Stimulated activated CD8-positive, alpha-beta memory T cell treated with anti-CD3 and anti-CD28 coated beads, Interleukin-7, amount 100 ng/mL, for 48 hours (primary cell): ENCODE data around the gene CRPPA.
"Not testable (repeated sequence)": the region's sequence is repeated elsewhere in the genome, so short reads cannot be mapped to it uniquely, and the experiment has no call there.

Source experiments
- DNase-seq, 2 donors: peaks; one replicate each; pipeline ENCODE4 v3.0.0-alpha.2; 2020; ENCODE audit warnings: low read depth in 1 of 2; ENCODE audit errors: extremely low read depth in 1 of 2

CRPPA gene

GRCh38 chr7:16421333-16422102 is at the start of gene CRPPA:
Gene CRPPA, minus strand, starts transcription at chr7:16421538. Its CDS starts 216 bp downstream, at chr7:16421322.
- peak; percentile 14 for DNase-seq

GRCh38 chr7:16465469-16466361 is 44.4 kb upstream of the CRPPA start, which contains the start of gene SOSTDC1:
Gene SOSTDC1, minus strand, starts transcription at chr7:16465738. Its CDS starts 70 bp downstream, at chr7:16465668.
- no peak for DNase-seq

GRCh38 chr7:16463949-16464715 is 42.8 kb upstream of the CRPPA start:
- DNase-seq, result no peak

GRCh38 chr7:16463520-16463919 is 42.2 kb upstream of the CRPPA start:
- no peak for DNase-seq

- DNase-seq, result no peak
These were observed 41.1 kb upstream of the CRPPA start for GRCh38 chr7:16462431-16462889.

GRCh38 chr7:16460789-16461493 is 39.6 kb upstream of the CRPPA start:
- DNase-seq, result no peak

- not testable (repeated sequence) for DNase-seq
These were observed 35.0 kb upstream of the CRPPA start for GRCh38 chr7:16456303-16456702.

GRCh38 chr7:16455591-16455990 is 34.3 kb upstream of the CRPPA start:
- no peak for DNase-seq

- DNase-seq, result no peak
These were observed 29.0 kb upstream of the CRPPA start for GRCh38 chr7:16450366-16450765.

- no peak for DNase-seq
These were observed 26.5 kb upstream of the CRPPA start for GRCh38 chr7:16447876-16448275.

- DNase-seq, result no peak
These were observed 25.2 kb upstream of the CRPPA start for GRCh38 chr7:16446508-16446907.

GRCh38 chr7:16443871-16444270 is 22.5 kb upstream of the CRPPA start:
- not testable (repeated sequence) for DNase-seq

- DNase-seq, result no peak
These were observed 17.6 kb upstream of the CRPPA start for GRCh38 chr7:16438988-16439387.

GRCh38 chr7:16436306-16436705 is 15.0 kb upstream of the CRPPA start:
- no peak for DNase-seq

- no peak for DNase-seq
These were observed 12.3 kb upstream of the CRPPA start for GRCh38 chr7:16433568-16434122.

- no peak for DNase-seq
These were observed 11.0 kb upstream of the CRPPA start for GRCh38 chr7:16432425-16432731.

GRCh38 chr7:16431646-16432424 is 10.5 kb upstream of the CRPPA start:
- no peak for DNase-seq

- no peak for DNase-seq
These were observed 8.8 kb upstream of the CRPPA start for GRCh38 chr7:16430133-16430532.

- no peak for DNase-seq
These were observed 7.3 kb upstream of the CRPPA start for GRCh38 chr7:16428672-16429071.
